Spleen (tissue), 11 donors: ENCODE data around the gene ZNF70. TPM values are rescaled to one million over a fixed set of nuclear protein-coding genes. Genes with fewer than 3 reads are reported as not detected.

ENCODE experiments used
- DNase-seq: peaks from one replicate; pipeline ENCODE4 v3.0.0-alpha.2; 2020
- H3K27ac ChIP-seq, 8 donors: fragments of 200-600 bp; sonication (generic) in 7 of 8; 1 replicate in 4 of 8; 2 replicates in 4 of 8; pipeline versions ENCODE4 v1.5.0 to v1.8.0; 2016 to 2021; ENCODE audit warnings: inconsistent platforms in 4 of 8, mild to moderate bottlenecking in 4 of 8, moderate library complexity in 1 of 8
- H3K27me3 ChIP-seq, 7 donors: fragments of 200-600 bp; sonication (generic) in 6 of 7; replicated peaks in 1 of 7; 1 replicate in 4 of 7; 2 replicates in 3 of 7; pipeline versions ENCODE4 v1.5.0 to v1.8.0; 2016 to 2021; ENCODE audit warnings: inconsistent platforms in 3 of 7, mild to moderate bottlenecking in 1 of 7
- H3K36me3 ChIP-seq, 6 donors: fragments of 200-600 bp; sonication (generic) in 5 of 6; 1 replicate in 4 of 6; 2 replicates in 2 of 6; pipeline versions ENCODE4 v1.5.0 to v1.8.0; 2016 to 2021; ENCODE audit warnings: inconsistent platforms in 2 of 6
- H3K4me1 ChIP-seq, 6 donors: fragments of 200-600 bp; sonication (generic) in 5 of 6; 1 replicate in 3 of 6; 2 replicates in 3 of 6; pipeline versions ENCODE4 v1.5.0 to v1.8.0; 2016 to 2021; ENCODE audit warnings: inconsistent platforms in 3 of 6
- H3K4me3 ChIP-seq, 8 donors: fragments of 200-600 bp; sonication (generic) in 7 of 8; 1 replicate in 4 of 8; 2 replicates in 4 of 8; pipeline versions ENCODE4 v1.5.0 to v1.8.0; 2016 to 2021; ENCODE audit warnings: inconsistent platforms in 4 of 8, mild to moderate bottlenecking in 4 of 8, moderate library complexity in 2 of 8
- H3K9me3 ChIP-seq, 8 donors: fragments of 200-600 bp; sonication (generic) in 7 of 8; 1 replicate in 4 of 8; 2 replicates in 4 of 8; pipeline versions ENCODE4 v1.5.0 to v1.8.0; 2016 to 2021; ENCODE audit warnings: inconsistent platforms in 4 of 8
- POLR2A ChIP-seq, 3 donors: fragments of 450-650 bp; IDR thresholded peaks; one replicate each; pipeline ENCODE4 v1.5.1; 2017; ENCODE audit warnings: antibody characterized with exemption in 3 of 3, mild to moderate bottlenecking in 1 of 3
- POLR2AphosphoS5 ChIP-seq, 3 donors: sonication (generic); formaldehyde crosslinking; IDR thresholded peaks; one replicate each; pipeline ENCODE4 v1.5.1; 2017; ENCODE audit warnings: antibody characterized with exemption in 3 of 3
- WGBS, 5 donors: extraction: QIAGEN DNeasy Blood & Tissue Kit in 3 of 5; methylation state at CpG; one replicate each; pipeline versions ENCODE4 v1.1.5 to v1.1.7; 2013 to 2018; 5-methylcytosine and 5-hydroxymethylcytosine counted together
- intact Hi-C: fragments of 100-400 bp; cut with DNase I; formaldehyde crosslinking; loops from one replicate; pipeline ENCODE4 v1.15.0; 2023; ENCODE audit warnings: low total_unique reads
- polyA plus RNA-seq, 3 donors: library from polyadenylated mRNA; stranded (reverse); fragments of 200-250 nt; gene quantifications; one replicate each; pipeline ENCODE4 v1.2.1, GENCODE V29; 2013
- total RNA-seq, 7 donors: library from RNA; depleted of rRNA in 3 of 7; stranded (reverse); fragments of >200 nt in 3 of 7; fragmentation: NEBNext Ultra II Directional in 4 of 7; extraction: Animal tissue kit (Norgen Biotek cat#: 25700) in 4 of 7; gene quantifications; one replicate each; pipeline versions ENCODE4 v1.1.0 to v1.2.1, GENCODE V29; 2016 to 2021
- TF ChIP-seq, protein P1 (sequence below), 11 experiments: fragments of 200-600 bp in 7 of 11; fragments of 450-650 bp in 4 of 11; sonication (generic) in 4 of 11; IDR thresholded peaks in 8 of 11; conservative IDR thresholded peaks in 3 of 11; 1 replicate in 7 of 11; 2 replicates in 4 of 11; pipeline versions ENCODE4 v1.4.0 to v1.8.0; 2016 to 2021; ENCODE audit warnings: antibody characterized with exemption in 11 of 11, inconsistent platforms in 4 of 11, mild to moderate bottlenecking in 1 of 11
- donor health status: healthy with polysubstance abuse.
- donor health status: DM: no; HTN: no; CAD: no; lungs with moderate emphysema.
- donor health status: DM: no; HTN: no; CAD: no.
- donor health status: Bipolar disorder and iron deficiency.
- donor health status: healthy.
- donor health status: DM: no; HTN: no; CAD: no.
- donor health status: DM: yes; HTN: yes; CAD: no.

The ZNF70 gene
- total and polyA plus RNA-seq, 10 donors = 0.55 to 7.4 (median 5.6) TPM

DNA sequence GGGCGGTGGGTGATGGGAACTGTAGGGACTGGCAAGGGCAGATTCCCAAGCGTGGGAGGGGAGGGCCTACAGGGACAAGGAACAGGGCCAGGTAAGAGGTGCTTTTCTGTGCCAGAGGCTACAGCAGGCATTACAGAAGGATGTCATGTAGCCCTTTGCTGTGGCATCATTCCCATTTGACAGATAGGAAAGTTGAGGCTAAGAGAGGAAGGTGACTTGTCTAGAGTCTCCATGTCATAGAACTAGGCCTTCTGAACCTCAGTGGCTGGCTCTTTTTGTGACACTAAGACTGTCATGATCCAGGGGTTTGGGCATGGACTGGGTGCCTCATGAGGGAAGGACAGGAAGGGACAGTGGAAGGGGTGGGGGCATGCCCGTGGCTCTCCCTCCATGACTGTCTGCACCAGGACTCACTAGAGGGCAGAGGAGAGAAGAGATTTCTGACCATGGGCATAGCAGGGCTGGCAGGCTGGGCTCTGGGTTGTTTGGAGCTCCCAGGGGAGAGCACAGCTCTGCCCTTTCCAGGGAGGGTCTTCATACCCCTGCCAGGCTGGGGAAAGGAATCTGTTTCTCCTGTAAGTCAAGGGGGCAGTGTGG, 25.0 kb upstream of the ZNF70 start:
- Histone ChIP-seq H3K27ac (no peak overlapping the region), H3K36me3 (no peaks in the 10 kb centered on the region), H3K27me3 (peaks cover 0 to 16% (median 0%) of the 10 kb centered on the region in 7 donors), H3K9me3 (no peaks in the 10 kb centered on the region), H3K4me3 (no peak overlapping the region), H3K4me1 (peaks cover 12 to 40% (median 28%) of the 10 kb centered on the region in 6 donors)
- WGBS, 5 donors = 70 to 83% (median 76%) methylated on average over 3 of the region's 3 CpGs
- intact Hi-C loops = no loop called here
- TF ChIP-seq POLR2AphosphoS5 (IDR thresholded peaks at IDR 0.05) (no peak), POLR2A (IDR thresholded peaks at IDR 0.05) (no peak)
- TF ChIP-seq, protein P1, sequence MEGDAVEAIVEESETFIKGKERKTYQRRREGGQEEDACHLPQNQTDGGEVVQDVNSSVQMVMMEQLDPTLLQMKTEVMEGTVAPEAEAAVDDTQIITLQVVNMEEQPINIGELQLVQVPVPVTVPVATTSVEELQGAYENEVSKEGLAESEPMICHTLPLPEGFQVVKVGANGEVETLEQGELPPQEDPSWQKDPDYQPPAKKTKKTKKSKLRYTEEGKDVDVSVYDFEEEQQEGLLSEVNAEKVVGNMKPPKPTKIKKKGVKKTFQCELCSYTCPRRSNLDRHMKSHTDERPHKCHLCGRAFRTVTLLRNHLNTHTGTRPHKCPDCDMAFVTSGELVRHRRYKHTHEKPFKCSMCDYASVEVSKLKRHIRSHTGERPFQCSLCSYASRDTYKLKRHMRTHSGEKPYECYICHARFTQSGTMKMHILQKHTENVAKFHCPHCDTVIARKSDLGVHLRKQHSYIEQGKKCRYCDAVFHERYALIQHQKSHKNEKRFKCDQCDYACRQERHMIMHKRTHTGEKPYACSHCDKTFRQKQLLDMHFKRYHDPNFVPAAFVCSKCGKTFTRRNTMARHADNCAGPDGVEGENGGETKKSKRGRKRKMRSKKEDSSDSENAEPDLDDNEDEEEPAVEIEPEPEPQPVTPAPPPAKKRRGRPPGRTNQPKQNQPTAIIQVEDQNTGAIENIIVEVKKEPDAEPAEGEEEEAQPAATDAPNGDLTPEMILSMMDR (IDR thresholded peaks at IDR 0.05 in 8 of 11, conservative IDR thresholded peaks at IDR 0.05 in 3 of 11) = no peak
- no peak for DNase-seq

DNA sequence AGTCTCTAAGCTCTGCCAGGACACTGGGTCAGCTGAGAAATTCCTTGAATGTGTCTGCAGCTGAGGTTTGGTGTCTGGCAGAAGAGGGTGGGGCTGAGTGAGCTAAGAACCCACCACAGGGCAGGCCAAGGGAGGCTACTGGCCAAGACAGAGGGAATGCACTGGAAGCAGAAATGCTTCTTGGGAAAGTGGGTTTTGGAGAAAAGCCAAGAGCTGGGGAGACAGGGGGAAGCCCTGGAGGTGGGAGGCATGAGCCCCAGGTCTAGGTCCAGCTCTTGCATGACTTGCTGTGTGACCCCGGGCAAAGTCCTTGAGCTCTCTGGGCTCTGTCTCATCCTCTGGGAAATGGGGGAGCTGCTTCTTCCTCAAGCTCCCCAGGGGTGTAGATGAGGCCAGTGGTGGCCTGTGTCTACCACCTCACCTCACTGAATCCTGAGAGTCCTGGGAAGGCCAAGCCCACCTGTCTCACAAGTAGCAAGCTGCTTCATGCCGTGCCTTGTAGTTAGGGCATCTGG, 24.1 kb upstream of the ZNF70 start:
- Histone ChIP-seq H3K4me1 (peaks cover 14 to 48% (median 36%) of the 10 kb centered on the region in 6 donors), H3K27me3 (peaks cover 0 to 16% (median 0%) of the 10 kb centered on the region in 7 donors), H3K27ac (no peak overlapping the region), H3K9me3 (no peaks in the 10 kb centered on the region), H3K4me3 (no peak overlapping the region), H3K36me3 (no peaks in the 10 kb centered on the region)
- TF ChIP-seq POLR2A (IDR thresholded peaks at IDR 0.05) = no peak
- TF ChIP-seq, protein P1 (IDR thresholded peaks at IDR 0.05 in 8 of 11, conservative IDR thresholded peaks at IDR 0.05 in 3 of 11) = no peak
- no peak for TF ChIP-seq POLR2AphosphoS5 (IDR thresholded peaks at IDR 0.05)
- 78 to 100% (median 89%) methylated on average over 1 to 2 of the region's 2 CpGs for WGBS, 5 donors
- no peak for DNase-seq
- intact Hi-C loops = loop anchor here (5.0 kb wide), 1 partner anchor 72 kb away; no protein-coding TSS in a partner anchor

DNA sequence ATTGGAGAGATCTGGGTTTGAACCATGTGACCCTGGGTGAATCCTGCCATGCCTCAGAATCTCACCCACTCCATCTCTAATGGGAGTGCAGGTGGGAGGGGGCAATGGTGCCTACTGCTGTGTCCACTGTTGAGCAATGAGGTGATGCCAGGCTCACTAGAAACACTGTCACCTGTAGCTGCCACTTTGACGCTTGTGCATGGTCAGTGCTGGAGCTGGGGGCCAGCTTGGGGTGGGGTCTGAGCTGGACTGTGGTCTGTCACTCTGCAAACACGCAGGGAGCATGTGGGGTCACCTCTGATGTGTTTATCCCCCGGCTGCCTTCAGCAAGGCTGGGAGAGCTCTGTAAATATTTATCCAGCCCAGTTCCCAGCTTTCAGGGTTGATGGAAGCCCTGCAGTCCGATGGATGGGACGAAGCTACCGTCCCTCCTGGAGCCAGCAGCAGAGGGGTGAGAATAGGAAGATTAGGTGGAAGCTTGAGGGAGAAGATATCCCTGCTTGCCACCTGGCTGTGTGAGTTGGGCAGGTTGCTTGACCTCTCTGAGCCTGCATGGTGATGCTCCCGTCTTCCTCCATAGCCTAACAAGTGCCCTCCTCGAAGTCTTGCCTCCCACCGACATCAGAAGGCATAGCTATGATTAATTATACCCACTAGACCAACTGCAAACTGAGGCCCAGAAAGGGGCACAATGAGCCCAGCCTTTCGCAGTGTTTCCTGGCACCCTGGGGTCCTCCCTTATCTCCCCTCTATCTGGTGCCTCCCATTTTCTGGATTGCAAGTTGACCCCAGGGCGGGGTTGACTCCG, 23.4 kb upstream of the ZNF70 start:
- H3K27ac ChIP-seq = no peak overlapping the region
- H3K4me3 ChIP-seq = no peak overlapping the region
- peaks cover 0 to 16% (median 0%) of the 10 kb centered on the region in 7 donors for H3K27me3 ChIP-seq
- intact Hi-C loops = loop anchor here (5.0 kb wide), 1 partner anchor 73 kb away; no protein-coding TSS in a partner anchor
- no peak for TF ChIP-seq POLR2A (IDR thresholded peaks at IDR 0.05)
- TF ChIP-seq, protein P1 (IDR thresholded peaks at IDR 0.05 in 8 of 11, conservative IDR thresholded peaks at IDR 0.05 in 3 of 11) = no peak
- TF ChIP-seq POLR2AphosphoS5 (IDR thresholded peaks at IDR 0.05) = no peak
- peaks cover 14 to 54% (median 41%) of the 10 kb centered on the region in 6 donors for H3K4me1 ChIP-seq
- no peaks in the 10 kb centered on the region for H3K36me3 ChIP-seq
- WGBS, 5 donors = 84 to 90% (median 85%) methylated on average over 12 of the region's 12 CpGs
- DNase-seq = no peak
- no peaks in the 10 kb centered on the region for H3K9me3 ChIP-seq
